ENCODE data around the gene UNC119. TPM values are rescaled to one million over a fixed set of nuclear protein-coding genes. Genes with fewer than 3 reads are reported as not detected.

UNC119 gene
- total RNA-seq, 1 donor from 2014 or later: 61.4 TPM

Other genes starting within 250 kb of the UNC119 start
- gene TMEM97, start 233.4 kb downstream of the UNC119 start, total RNA-seq (ENCODE audit: low replicate concordance): 126 and 136 TPM in 2 replicates
- 25.7 and 68.2 TPM in 2 replicates for gene IFT20, start 217.2 kb downstream of the UNC119 start, total RNA-seq (ENCODE audit: low replicate concordance)
- gene TNFAIP1, start 216.9 kb downstream of the UNC119 start, total RNA-seq (ENCODE audit: low replicate concordance): 13.7 and 18.6 TPM in 2 replicates
- gene POLDIP2, start 195.1 kb downstream of the UNC119 start, total RNA-seq (ENCODE audit: low replicate concordance): 44.6 and 65.0 TPM in 2 replicates
- not detected in 2 replicates for gene SEBOX, start 187.4 kb downstream of the UNC119 start, total RNA-seq (ENCODE audit: low replicate concordance)
- gene VTN, start 182.3 kb downstream of the UNC119 start, total RNA-seq (ENCODE audit: low replicate concordance): 0.25 and 1.2 TPM in 2 replicates
- 3.1 and 5.5 TPM in 2 replicates for gene SARM1, start 180.9 kb downstream of the UNC119 start, total RNA-seq (ENCODE audit: low replicate concordance)
- gene SLC46A1, start 146.4 kb downstream of the UNC119 start, total RNA-seq (ENCODE audit: low replicate concordance): 2.4 TPM in 2 replicates
- gene SLC13A2, start 79.0 kb downstream of the UNC119 start, total RNA-seq (ENCODE audit: low replicate concordance): not detected in 2 replicates
- not detected in 2 replicates for gene FOXN1, start 46.3 kb downstream of the UNC119 start, total RNA-seq (ENCODE audit: low replicate concordance)
- gene PIGS, start 18.9 kb upstream of the UNC119 start, total RNA-seq (ENCODE audit: low replicate concordance): 15.2 and 39.5 TPM in 2 replicates
- gene ALDOC, start 24.3 kb upstream of the UNC119 start, total RNA-seq (ENCODE audit: low replicate concordance): 38.6 and 66.6 TPM in 2 replicates
- gene SPAG5, start 46.4 kb upstream of the UNC119 start, total RNA-seq (ENCODE audit: low replicate concordance): 141 TPM in 2 replicates
- gene RSKR, start 61.6 kb upstream of the UNC119 start, total RNA-seq (ENCODE audit: low replicate concordance): 26.5 and 31.8 TPM in 2 replicates
- 91.2 and 130 TPM in 2 replicates for gene BLTP2, start 92.5 kb upstream of the UNC119 start, total RNA-seq (ENCODE audit: low replicate concordance)
- 34.3 and 62.7 TPM in 2 replicates for gene SDF2, start 109.3 kb upstream of the UNC119 start, total RNA-seq (ENCODE audit: low replicate concordance)
- gene SUPT6H, start 109.6 kb upstream of the UNC119 start, total RNA-seq (ENCODE audit: low replicate concordance): 29.9 and 38.6 TPM in 2 replicates
- 12.5 and 32.7 TPM in 2 replicates for gene PROCA1, start 159.3 kb upstream of the UNC119 start, total RNA-seq (ENCODE audit: low replicate concordance)
- 82.8 and 133 TPM in 2 replicates for gene RAB34, start 165.2 kb upstream of the UNC119 start, total RNA-seq (ENCODE audit: low replicate concordance)
- gene RPL23A, start 167.4 kb upstream of the UNC119 start, total RNA-seq (ENCODE audit: low replicate concordance): 581 and 932 TPM in 2 replicates
- gene TLCD1, start 173.6 kb upstream of the UNC119 start, total RNA-seq (ENCODE audit: low replicate concordance): 10.0 and 13.4 TPM in 2 replicates
- 3.7 and 9.2 TPM in 2 replicates for gene NEK8, start 176.2 kb upstream of the UNC119 start, total RNA-seq (ENCODE audit: low replicate concordance)
- gene TRAF4, start 191.4 kb upstream of the UNC119 start, total RNA-seq (ENCODE audit: low replicate concordance): 32.2 and 94.1 TPM in 2 replicates

Data from neural progenitor cell (in vitro differentiated cells).